ENCODE data around the gene C9orf72. TPM values are rescaled to one million over a fixed set of nuclear protein-coding genes. Genes with fewer than 3 reads are reported as not detected.

The C9orf72 gene
- total and polyA plus RNA-seq, 9 of the 15 experiments (the other 6 are each of a cell fraction or from before 2014, with no cell fraction given) = 2.3 to 7.3 (median 4.1) TPM

GRCh38 chr9:27566118-27566517 is 7.2 kb downstream of the C9orf72 start:
- 70% methylated on average over 1 of the region's 1 CpG for WGBS (ENCODE audit: insufficient coverage, low coverage, missing lambda C conversion rate)
- intact Hi-C loops (cut with micrococcal nuclease) = no loop called here
- CTCF ChIA-PET (ENCODE audit: low intra/inter-chr PET ratio) = no interaction called here

More at GRCh38 chr9:27566118-27566517, 7.2 kb downstream of the C9orf72 start:
- H3K79me2 ChIP-seq (ENCODE audit: control insufficient read depth, insufficient read depth, low read length) = no peaks in the 10 kb centered on the region
- no peak for DNase-seq (ENCODE audit: extremely low read depth in 1 of 4, low spot score in 3 of 4)
- H3K9me1 ChIP-seq (ENCODE audit: control insufficient read depth, insufficient read depth, low read length) = no peaks in the 10 kb centered on the region
- H3K4me1 ChIP-seq (replicated peaks in 1 of 2; ENCODE audit: control insufficient read depth in 2 of 2, insufficient read depth in 2 of 2, low read length in 2 of 2) = no peaks in the 10 kb centered on the region
- no peak overlapping the region for H3K4me2 ChIP-seq (ENCODE audit: insufficient read depth, low read length)
- H3K27me3 ChIP-seq (ENCODE audit: control insufficient read depth in 2 of 2, insufficient read depth in 2 of 2, low read length in 2 of 2) = no peaks in the 10 kb centered on the region
- no peak for ATAC-seq
- H2AFZ ChIP-seq (ENCODE audit: low read depth, low read length) = no peak overlapping the region
- no TSS peak for BruUV-seq (replicated peaks)
- TF ChIP-seq, protein P1, sequence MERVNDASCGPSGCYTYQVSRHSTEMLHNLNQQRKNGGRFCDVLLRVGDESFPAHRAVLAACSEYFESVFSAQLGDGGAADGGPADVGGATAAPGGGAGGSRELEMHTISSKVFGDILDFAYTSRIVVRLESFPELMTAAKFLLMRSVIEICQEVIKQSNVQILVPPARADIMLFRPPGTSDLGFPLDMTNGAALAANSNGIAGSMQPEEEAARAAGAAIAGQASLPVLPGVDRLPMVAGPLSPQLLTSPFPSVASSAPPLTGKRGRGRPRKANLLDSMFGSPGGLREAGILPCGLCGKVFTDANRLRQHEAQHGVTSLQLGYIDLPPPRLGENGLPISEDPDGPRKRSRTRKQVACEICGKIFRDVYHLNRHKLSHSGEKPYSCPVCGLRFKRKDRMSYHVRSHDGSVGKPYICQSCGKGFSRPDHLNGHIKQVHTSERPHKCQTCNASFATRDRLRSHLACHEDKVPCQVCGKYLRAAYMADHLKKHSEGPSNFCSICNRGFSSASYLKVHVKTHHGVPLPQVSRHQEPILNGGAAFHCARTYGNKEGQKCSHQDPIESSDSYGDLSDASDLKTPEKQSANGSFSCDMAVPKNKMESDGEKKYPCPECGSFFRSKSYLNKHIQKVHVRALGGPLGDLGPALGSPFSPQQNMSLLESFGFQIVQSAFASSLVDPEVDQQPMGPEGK (CRISPR knock-in tag; IDR thresholded peaks at IDR 0.05; ENCODE audit: borderline replicate concordance) = no peak
- no peak for TF ChIP-seq MCM7 (IDR thresholded peaks at IDR 0.05)
- TF ChIP-seq, protein P2, sequence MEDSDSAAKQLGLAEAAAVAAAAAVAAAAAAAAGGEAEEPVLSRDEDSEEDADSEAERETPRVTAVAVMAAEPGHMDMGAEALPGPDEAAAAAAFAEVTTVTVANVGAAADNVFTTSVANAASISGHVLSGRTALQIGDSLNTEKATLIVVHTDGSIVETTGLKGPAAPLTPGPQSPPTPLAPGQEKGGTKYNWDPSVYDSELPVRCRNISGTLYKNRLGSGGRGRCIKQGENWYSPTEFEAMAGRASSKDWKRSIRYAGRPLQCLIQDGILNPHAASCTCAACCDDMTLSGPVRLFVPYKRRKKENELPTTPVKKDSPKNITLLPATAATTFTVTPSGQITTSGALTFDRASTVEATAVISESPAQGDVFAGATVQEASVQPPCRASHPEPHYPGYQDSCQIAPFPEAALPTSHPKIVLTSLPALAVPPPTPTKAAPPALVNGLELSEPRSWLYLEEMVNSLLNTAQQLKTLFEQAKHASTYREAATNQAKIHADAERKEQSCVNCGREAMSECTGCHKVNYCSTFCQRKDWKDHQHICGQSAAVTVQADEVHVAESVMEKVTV (CRISPR knock-in tag; IDR thresholded peaks at IDR 0.05) = no peak
- TF ChIP-seq ETV6 (IDR thresholded peaks at IDR 0.05; ENCODE audit: borderline replicate concordance in 1 of 2, low read depth in 2 of 2, low read length in 1 of 2) = no peak
- no peak for TF ChIP-seq ETV6 (CRISPR knock-in tag; IDR thresholded peaks at IDR 0.05; ENCODE audit: borderline replicate concordance)
- FAIRE-seq = no peak
- H3K9ac ChIP-seq (ENCODE audit: insufficient read depth in 1 of 2, low read depth in 2 of 2, low read length in 2 of 2) = no peak overlapping the region
- H3K36me3 ChIP-seq (ENCODE audit: control insufficient read depth, insufficient read depth, low read length) = no peaks in the 10 kb centered on the region
- H3K4me3 ChIP-seq = no peak overlapping the region
- no peaks in the 10 kb centered on the region for H3K9me3 ChIP-seq (replicated peaks; ENCODE audit: control insufficient read depth, insufficient read depth, low read depth, low read length)
- no peaks in the 10 kb centered on the region for H4K20me1 ChIP-seq (replicated peaks; ENCODE audit: control insufficient read depth, insufficient read depth, low read length)
- POLR2A ChIA-PET = no interaction called here
- in situ Hi-C loops (cut with MboI) = no loop called here
- no peak overlapping the region for H3K27ac ChIP-seq (ENCODE audit: extremely low read depth, low read depth, low read length)

Measured in K562 (cell line).